H9 (cell line): ENCODE results near the gene HNRNPF. TPM values are rescaled to one million over a fixed set of nuclear protein-coding genes. Genes with fewer than 3 reads are reported as not detected.

Experiments
- DNase-seq: peaks from one replicate; pipeline ENCODE4 v3.0.0-alpha.2; 2017
- H2AFZ ChIP-seq: one replicate; pipeline ENCODE4 v1.6.1; 2013; ENCODE audit warnings: mild to moderate bottlenecking, low read length, control low read depth, moderate library complexity
- H2AK5ac ChIP-seq: 2 replicates; pipeline ENCODE4 v1.6.1; 2013; ENCODE audit warnings: low read length, control low read depth, mixed read lengths; ENCODE audit not compliant: insufficient read length
- H2BK120ac ChIP-seq: one replicate; pipeline ENCODE4 v1.6.1; 2013; ENCODE audit warnings: low read depth, mild to moderate bottlenecking, low read length, control low read depth, inconsistent platforms; ENCODE audit not compliant: poor library complexity, severe bottlenecking
- H2BK12ac ChIP-seq: 2 replicates; pipeline ENCODE4 v1.6.1; 2013; ENCODE audit warnings: low read length, control low read depth, mixed read lengths, low read depth; ENCODE audit not compliant: insufficient read length
- H2BK15ac ChIP-seq: 2 replicates; pipeline ENCODE4 v1.6.1; 2013; ENCODE audit warnings: low read depth, low read length, control low read depth
- H2BK20ac ChIP-seq: one replicate; pipeline ENCODE4 v1.6.1; 2013; ENCODE audit warnings: low read depth, mild to moderate bottlenecking, low read length, control low read depth, inconsistent platforms; ENCODE audit not compliant: poor library complexity, severe bottlenecking
- H2BK5ac ChIP-seq: 2 replicates; pipeline ENCODE4 v1.6.1; 2013; ENCODE audit warnings: low read length, control low read depth, mixed read lengths; ENCODE audit not compliant: insufficient read length
- H3K14ac ChIP-seq: 2 replicates; pipeline ENCODE4 v1.6.1; 2013; ENCODE audit warnings: low read length, control low read depth; ENCODE audit not compliant: insufficient read depth
- H3K18ac ChIP-seq: 2 replicates; pipeline ENCODE4 v1.6.1; 2013; ENCODE audit warnings: low read depth, mild to moderate bottlenecking, mixed read lengths, low read length, control low read depth; ENCODE audit not compliant: insufficient read length
- H3K23ac ChIP-seq: 2 replicates; pipeline ENCODE4 v1.6.1; 2013; ENCODE audit warnings: low read length, control low read depth, mixed read lengths, low read depth; ENCODE audit not compliant: insufficient read length
- H3K23me2 ChIP-seq: 2 replicates; pipeline ENCODE4 v1.6.1; 2013; ENCODE audit warnings: low read depth, mild to moderate bottlenecking, mixed read lengths, low read length, control low read depth; ENCODE audit not compliant: insufficient read length, poor library complexity, severe bottlenecking
- H3K27ac ChIP-seq: 2 replicates; pipeline ENCODE4 v1.5.1; 2013; ENCODE audit warnings: low read length, control low read depth, mixed read lengths, low read depth; ENCODE audit not compliant: insufficient read length
- H3K27me3 ChIP-seq: 2 replicates; pipeline ENCODE4 v1.6.1; 2013; ENCODE audit warnings: low read length, control low read depth, inconsistent platforms; ENCODE audit not compliant: insufficient read depth
- H3K4ac ChIP-seq: 2 replicates; pipeline ENCODE4 v1.6.1; 2013; ENCODE audit warnings: low read depth, mild to moderate bottlenecking, control low read depth, inconsistent platforms, low read length, moderate library complexity
- H3K4me1 ChIP-seq: 2 replicates; pipeline ENCODE4 v1.6.1; 2013; ENCODE audit warnings: low read length, control low read depth, inconsistent platforms; ENCODE audit not compliant: insufficient read depth
- H3K4me2 ChIP-seq: 2 replicates; pipeline ENCODE4 v1.6.1; 2013; ENCODE audit warnings: low read length, control low read depth, mixed read lengths; ENCODE audit not compliant: insufficient read length, insufficient read depth
- H3K56ac ChIP-seq: 2 replicates; pipeline ENCODE4 v1.6.1; 2013; ENCODE audit warnings: low read depth, mild to moderate bottlenecking, mixed read lengths, low read length, control low read depth; ENCODE audit not compliant: insufficient read length
- H3K79me1 ChIP-seq: 2 replicates; pipeline ENCODE4 v1.6.1; 2013; ENCODE audit warnings: low read depth, mild to moderate bottlenecking, moderate library complexity, low read length, control low read depth, inconsistent platforms; ENCODE audit not compliant: insufficient read depth, poor library complexity, severe bottlenecking
- H3K79me2 ChIP-seq: 2 replicates; pipeline ENCODE4 v1.6.1; 2013; ENCODE audit warnings: low read length, control low read depth, inconsistent platforms; ENCODE audit not compliant: insufficient read depth
- H3K9ac ChIP-seq: 2 replicates; pipeline ENCODE4 v1.6.1; 2013; ENCODE audit warnings: low read length, control low read depth, mixed read lengths; ENCODE audit not compliant: insufficient read length; ENCODE audit errors: extremely low read depth
- H3K9me3 ChIP-seq: one replicate; pipeline ENCODE4 v1.6.1; 2013; ENCODE audit warnings: low read depth, low read length, inconsistent platforms; ENCODE audit not compliant: control insufficient read depth
- H3T11ph ChIP-seq: one replicate; pipeline ENCODE4 v1.6.1; 2013; ENCODE audit warnings: mild to moderate bottlenecking, low read length, control low read depth, inconsistent platforms
- H4K20me1 ChIP-seq: one replicate; pipeline ENCODE4 v1.6.1; 2013; ENCODE audit not compliant: control insufficient read depth, insufficient read length, insufficient read depth
- H4K5ac ChIP-seq: 2 replicates; pipeline ENCODE4 v1.6.1; 2013; ENCODE audit warnings: low read depth, mild to moderate bottlenecking, mixed read lengths, low read length, control low read depth; ENCODE audit not compliant: insufficient read length
- H4K8ac ChIP-seq: replicated peaks from 2 replicates; pipeline ENCODE4 v1.6.1; 2013; ENCODE audit warnings: low read length, control low read depth, mixed read lengths, low read depth; ENCODE audit not compliant: insufficient read length
- H4K91ac ChIP-seq: 2 replicates; pipeline ENCODE4 v1.6.1; 2013; ENCODE audit warnings: low read depth, mild to moderate bottlenecking, moderate library complexity, mixed read lengths, low read length, control low read depth; ENCODE audit not compliant: insufficient read length
- H3K27ac Mint-ChIP-seq, 3 experiments: 2 replicates in 2 of 3; 3 replicates in 1 of 3; pipeline ENCODE4 v1.8.0; 2020 to 2021; ENCODE audit warnings: mixed read lengths in 3 of 3, mild to moderate bottlenecking in 1 of 3, moderate library complexity in 1 of 3
- H3K27me3 Mint-ChIP-seq: 2 replicates; pipeline ENCODE4 v1.8.0; 2021; ENCODE audit warnings: low read depth, mild to moderate bottlenecking, moderate library complexity, mixed read lengths
- H3K36me3 Mint-ChIP-seq, 3 experiments: 2 replicates in 2 of 3; 3 replicates in 1 of 3; pipeline ENCODE4 v1.8.0; 2020 to 2021; ENCODE audit warnings: low read depth in 3 of 3, mixed read lengths in 3 of 3; ENCODE audit not compliant: insufficient read depth in 1 of 3
- H3K4me1 Mint-ChIP-seq, 2 experiments: 2 replicates each; pipeline ENCODE4 v1.8.0; 2020; ENCODE audit warnings: mixed read lengths in 2 of 2
- H3K4me3 Mint-ChIP-seq, 2 experiments: 2 replicates in 1 of 2; 3 replicates in 1 of 2; pipeline ENCODE4 v1.8.0; 2020 to 2021; ENCODE audit warnings: mild to moderate bottlenecking in 2 of 2, mixed read lengths in 2 of 2, moderate library complexity in 1 of 2
- H3K9me3 Mint-ChIP-seq, 2 experiments: 2 replicates in 1 of 2; 3 replicates in 1 of 2; pipeline ENCODE4 v1.8.0; 2020; ENCODE audit warnings: mild to moderate bottlenecking in 2 of 2, mixed read lengths in 2 of 2, moderate library complexity in 1 of 2
- CTCF ChIP-seq: fragments of 200-600 bp; sonication (generic); conservative IDR thresholded peaks from 3 replicates; pipeline ENCODE4 v1.8.0; 2021; ENCODE audit warnings: antibody characterized with exemption, mild to moderate bottlenecking
- WGBS: extraction: QIAGEN DNeasy Blood & Tissue Kit; methylation state at CpG from one replicate; pipeline ENCODE4 v1.1.7; 2013; ENCODE audit warnings: missing lambda C conversion rate, low lambda C conversion rate, mixed read lengths; ENCODE audit not compliant: insufficient read length; ENCODE audit errors: extremely low coverage; 5-methylcytosine and 5-hydroxymethylcytosine counted together
- total RNA-seq: library from RNA; stranded (reverse); gene quantifications from 2 replicates; pipeline ENCODE4 v1.2.1, GENCODE V29; 2021

The HNRNPF gene
- total RNA-seq, 1 experiment from 2014 or later, result 411 TPM

- Histone ChIP-seq H4K91ac (no peak overlapping the region), H2BK5ac (no peak overlapping the region), H3K18ac (no peak overlapping the region), H2BK120ac (no peak overlapping the region), H3T11ph (no peak overlapping the region), H4K5ac (no peak overlapping the region), H2BK20ac (no peak overlapping the region), H3K79me1 (no peaks in the 10 kb centered on the region), H2AK5ac (no peak overlapping the region), H2BK12ac (no peak overlapping the region), H3K14ac (no peak overlapping the region), H3K79me2 (no peaks in the 10 kb centered on the region), H3K27me3 (no peaks in the 10 kb centered on the region), H3K9ac (no peak overlapping the region), H3K4me2 (no peak overlapping the region), H3K56ac (no peak overlapping the region), H3K9me3 (no peaks in the 10 kb centered on the region), H3K23me2 (no peaks in the 10 kb centered on the region), H4K20me1 (no peaks in the 10 kb centered on the region), H3K23ac (no peak overlapping the region), H4K8ac (no peak overlapping the region), H2BK15ac (no peak overlapping the region), H3K27ac (no peak overlapping the region), H3K4me1 (no peaks in the 10 kb centered on the region), H2AFZ (no peak overlapping the region), H3K4ac (no peak overlapping the region)
- no peak for TF ChIP-seq CTCF
- H3K9me3 Mint-ChIP-seq, result no peaks in the 10 kb centered on the region; a peak in 1 of 5 replicates
- peaks cover 8% of the 10 kb centered on the region for H3K27me3 Mint-ChIP-seq
- H3K4me3 Mint-ChIP-seq, result no peak overlapping the region; a peak in 1 of 5 replicates
- no peak overlapping the region; a peak in 1 of 7 replicates for H3K27ac Mint-ChIP-seq
- H3K4me1 Mint-ChIP-seq, result peaks cover 44 to 47% of the 10 kb centered on the region in 2 experiments
- no peaks in the 10 kb centered on the region for H3K36me3 Mint-ChIP-seq
- no peak for DNase-seq
- no CpG with 5 or more reads among the region's 5 CpGs for WGBS
These were observed 35.5 kb downstream of the HNRNPF start for GRCh38 chr10:43373461-43373860.
